H1 (cell line): ENCODE data around the gene BPHL. TPM values are rescaled to one million over a fixed set of nuclear protein-coding genes. Genes with fewer than 3 reads are reported as not detected.

Source experiments
- ATF2 ChIP-seq: IDR thresholded peaks from 2 replicates; pipeline ENCODE4 v1.6.1; 2012; ENCODE audit warnings: low read length, inconsistent platforms
- CHD7 ChIP-seq: fragments of 300-600 bp; sonication (generic); IDR thresholded peaks from 2 replicates; pipeline ENCODE4 v1.7.1; 2012; ENCODE audit warnings: low read length, moderate library complexity, mild to moderate bottlenecking, inconsistent platforms; ENCODE audit not compliant: insufficient replicate concordance
- EP300 ChIP-seq, 2 experiments: IDR thresholded peaks; 1 replicate in 1 of 2; 2 replicates in 1 of 2; pipeline ENCODE4 v1.6.1; 2011 to 2012; ENCODE audit warnings: low read depth in 2 of 2, low read length in 2 of 2, mild to moderate bottlenecking in 2 of 2, borderline replicate concordance in 1 of 2, inconsistent platforms in 1 of 2, moderate library complexity in 1 of 2
- FOSL1 ChIP-seq: IDR thresholded peaks from 2 replicates; pipeline ENCODE4 v1.6.1; 2011; ENCODE audit warnings: mild to moderate bottlenecking, low read depth, low read length, moderate library complexity; ENCODE audit not compliant: insufficient read depth
- KDM4A ChIP-seq: IDR thresholded peaks from one replicate; pipeline ENCODE4 v1.7.1; 2012; ENCODE audit warnings: low read depth, mild to moderate bottlenecking, moderate library complexity, low read length, inconsistent platforms; ENCODE audit not compliant: severe bottlenecking
- RAD21 ChIP-seq, 2 experiments: IDR thresholded peaks in 1 of 2; conservative IDR thresholded peaks in 1 of 2; 2 replicates each; pipeline ENCODE4 v1.6.1; 2011; ENCODE audit warnings: low read depth in 2 of 2, low read length in 2 of 2, improper control_type of control experiment in 1 of 2, inconsistent platforms in 1 of 2, mild to moderate bottlenecking in 1 of 2, moderate library complexity in 1 of 2
- SP1 ChIP-seq: IDR thresholded peaks from 2 replicates; pipeline ENCODE4 v1.6.1; 2011; ENCODE audit warnings: low read depth, low read length
- USF2 ChIP-seq: IDR thresholded peaks from 2 replicates; pipeline ENCODE4 v1.6.1; 2011; ENCODE audit warnings: low read length, improper control_type of control experiment
- polyA plus RNA-seq, 7 experiments: library from polyadenylated mRNA; depleted of rRNA in 3 of 7; stranded (reverse) in 5 of 7; unstranded in 2 of 7; fragments of >200 nt in 5 of 7; fragments of 200-250 nt in 2 of 7; gene quantifications; 1 replicate in 5 of 7; 2 replicates in 1 of 7; 4 replicates in 1 of 7; pipeline versions ENCODE4 v1.2.1 to v1.2.3, GENCODE V29; 2011 to 2013; ENCODE audit warnings: missing spikeins in 2 of 7, mixed read lengths in 2 of 7
- total RNA-seq: library from RNA; stranded (reverse); fragmentation: NEBNext Ultra II Directional; extraction: Animal tissue kit (Norgen Biotek cat#: 25700); gene quantifications from 2 replicates; pipeline ENCODE4 v1.2.1, GENCODE V29; 2021

The BPHL gene
- total and polyA plus RNA-seq, 2 of the 8 experiments (the other 6 are each of a cell fraction or from before 2014, with no cell fraction given), result 24.4 to 36.4 TPM

- TF ChIP-seq CHD7 (no peak), USF2 (no peak), EP300 (IDR thresholded peaks at IDR 0.05; ENCODE audit: borderline replicate concordance in 1 of 2, low read depth in 2 of 2, low read length in 2 of 2) (no peak), KDM4A (no peak), ATF2 (no peak), SP1 (no peak), RAD21 (IDR thresholded peaks at IDR 0.05 in 1 of 2, conservative IDR thresholded peaks at IDR 0.05 in 1 of 2; ENCODE audit: low read depth in 2 of 2, low read length in 2 of 2) (no peak), FOSL1 (no peak)
These were observed 4.1 kb upstream of the BPHL start (continued) for GRCh38 chr6:3114377-3114776.
